Measurements from ENCODE around the gene DYRK4.

Gene DYRK4

GRCh38 chr12:4558171-4558570, 3.8 kb upstream of the DYRK4 start:
- TF ChIP-seq POLR2AphosphoS5 (IDR thresholded peaks at IDR 0.05; ENCODE audit: low read depth, low read length) = no peak
- TF ChIP-seq REST (IDR thresholded peaks at IDR 0.05; ENCODE audit: insufficient read depth in 1 of 2, low read depth in 2 of 2, low read length in 2 of 2) = no peak
- TF ChIP-seq FOXP2 (optimal IDR thresholded peaks at IDR 0.05; ENCODE audit: borderline replicate concordance, extremely low read depth, extremely low read length, insufficient read depth) = no peak
- TF ChIP-seq TAF1 (IDR thresholded peaks at IDR 0.05; ENCODE audit: borderline replicate concordance, insufficient read depth, low read length) = no peak
- TF ChIP-seq SIN3A (IDR thresholded peaks at IDR 0.05; ENCODE audit: borderline replicate concordance, insufficient read depth, low read length) = no peak

- no peak for TF ChIP-seq SIN3A (IDR thresholded peaks at IDR 0.05; ENCODE audit: borderline replicate concordance, insufficient read depth, low read length)
- no peak for TF ChIP-seq REST (IDR thresholded peaks at IDR 0.05; ENCODE audit: insufficient read depth in 1 of 2, low read depth in 2 of 2, low read length in 2 of 2)
- TF ChIP-seq POLR2AphosphoS5 (IDR thresholded peaks at IDR 0.05; ENCODE audit: low read depth, low read length) = no peak
- TF ChIP-seq FOXP2 (optimal IDR thresholded peaks at IDR 0.05; ENCODE audit: borderline replicate concordance, extremely low read depth, extremely low read length, insufficient read depth) = no peak
- TF ChIP-seq TAF1 (IDR thresholded peaks at IDR 0.05; ENCODE audit: borderline replicate concordance, insufficient read depth, low read length) = no peak
Observed at GRCh38 chr12:4563336-4563735, 1.3 kb downstream of the DYRK4 start.

GRCh38 chr12:4564818-4565217, 2.8 kb downstream of the DYRK4 start:
- TF ChIP-seq POLR2AphosphoS5 (IDR thresholded peaks at IDR 0.05; ENCODE audit: low read depth, low read length) = no peak
- no peak for TF ChIP-seq FOXP2 (optimal IDR thresholded peaks at IDR 0.05; ENCODE audit: borderline replicate concordance, extremely low read depth, extremely low read length, insufficient read depth)

GRCh38 chr12:4566474-4566873, 4.5 kb downstream of the DYRK4 start:
- TF ChIP-seq REST (IDR thresholded peaks at IDR 0.05; ENCODE audit: insufficient read depth in 1 of 2, low read depth in 2 of 2, low read length in 2 of 2) (no peak), POLR2AphosphoS5 (IDR thresholded peaks at IDR 0.05; ENCODE audit: low read depth, low read length) (no peak), TAF1 (IDR thresholded peaks at IDR 0.05; ENCODE audit: borderline replicate concordance, insufficient read depth, low read length) (no peak), SIN3A (IDR thresholded peaks at IDR 0.05; ENCODE audit: borderline replicate concordance, insufficient read depth, low read length) (no peak), FOXP2 (optimal IDR thresholded peaks at IDR 0.05; ENCODE audit: borderline replicate concordance, extremely low read depth, extremely low read length, insufficient read depth) (no peak)

- TF ChIP-seq TAF1 (IDR thresholded peaks at IDR 0.05; ENCODE audit: borderline replicate concordance, insufficient read depth, low read length) (no peak), REST (IDR thresholded peaks at IDR 0.05; ENCODE audit: insufficient read depth in 1 of 2, low read depth in 2 of 2, low read length in 2 of 2) (no peak), FOXP2 (optimal IDR thresholded peaks at IDR 0.05; ENCODE audit: borderline replicate concordance, extremely low read depth, extremely low read length, insufficient read depth) (no peak), POLR2AphosphoS5 (IDR thresholded peaks at IDR 0.05; ENCODE audit: low read depth, low read length) (no peak), SIN3A (IDR thresholded peaks at IDR 0.05; ENCODE audit: borderline replicate concordance, insufficient read depth, low read length) (no peak)
Observed at GRCh38 chr12:4567073-4567881, 5.3 kb downstream of the DYRK4 start.

All from PFSK-1 (cell line).